Choroid plexus epithelial cell (primary cell): ENCODE measurements around the gene BSN.

Experiments
- DNase-seq: peaks from one replicate; pipeline ENCODE4 v3.0.0-alpha.2; 2010; ENCODE audit warnings: low read depth
- H3K4me3 ChIP-seq: 2 replicates; pipeline ENCODE4 v1.5.1; 2011; ENCODE audit warnings: low read depth, mild to moderate bottlenecking, control low read depth, low read length, moderate library complexity
- TF ChIP-seq, protein P1 (sequence below): conservative IDR thresholded peaks from 2 replicates; pipeline ENCODE4 v1.5.1; 2011; ENCODE audit warnings: low read depth, mild to moderate bottlenecking, control low read depth, inconsistent platforms, low read length, moderate library complexity

BSN gene

GRCh38 chr3:49706456-49707112 is 152.3 kb downstream of the BSN start:
- no peak for DNase-seq
- TF ChIP-seq, protein P1, sequence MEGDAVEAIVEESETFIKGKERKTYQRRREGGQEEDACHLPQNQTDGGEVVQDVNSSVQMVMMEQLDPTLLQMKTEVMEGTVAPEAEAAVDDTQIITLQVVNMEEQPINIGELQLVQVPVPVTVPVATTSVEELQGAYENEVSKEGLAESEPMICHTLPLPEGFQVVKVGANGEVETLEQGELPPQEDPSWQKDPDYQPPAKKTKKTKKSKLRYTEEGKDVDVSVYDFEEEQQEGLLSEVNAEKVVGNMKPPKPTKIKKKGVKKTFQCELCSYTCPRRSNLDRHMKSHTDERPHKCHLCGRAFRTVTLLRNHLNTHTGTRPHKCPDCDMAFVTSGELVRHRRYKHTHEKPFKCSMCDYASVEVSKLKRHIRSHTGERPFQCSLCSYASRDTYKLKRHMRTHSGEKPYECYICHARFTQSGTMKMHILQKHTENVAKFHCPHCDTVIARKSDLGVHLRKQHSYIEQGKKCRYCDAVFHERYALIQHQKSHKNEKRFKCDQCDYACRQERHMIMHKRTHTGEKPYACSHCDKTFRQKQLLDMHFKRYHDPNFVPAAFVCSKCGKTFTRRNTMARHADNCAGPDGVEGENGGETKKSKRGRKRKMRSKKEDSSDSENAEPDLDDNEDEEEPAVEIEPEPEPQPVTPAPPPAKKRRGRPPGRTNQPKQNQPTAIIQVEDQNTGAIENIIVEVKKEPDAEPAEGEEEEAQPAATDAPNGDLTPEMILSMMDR: no peak
- H3K4me3 ChIP-seq: no peak overlapping the region

- TF ChIP-seq, protein P1: no peak
- H3K4me3 ChIP-seq: no peak overlapping the region
- no peak for DNase-seq
These were observed 152.8 kb downstream of the BSN start for GRCh38 chr3:49707113-49707480.

DNA sequence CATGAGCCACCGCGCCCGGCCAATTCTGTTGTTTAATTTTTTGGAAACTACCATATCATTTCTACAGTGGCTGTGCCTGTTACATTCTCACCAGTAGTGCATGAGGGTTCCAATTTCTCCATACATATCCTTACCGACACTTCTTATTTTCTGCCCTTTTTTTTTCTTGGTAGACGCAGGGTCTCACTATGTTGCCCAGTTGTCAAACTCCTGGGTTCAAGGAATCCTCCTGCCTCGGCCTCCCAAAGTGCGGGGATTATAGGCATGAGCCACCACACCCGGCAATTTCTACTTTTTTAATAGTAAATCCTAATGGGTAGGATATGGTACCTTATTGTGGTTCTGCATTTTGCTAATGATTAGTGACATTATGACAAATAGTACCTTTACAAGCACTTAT is 155.6 kb downstream of the BSN start:
- no peak for DNase-seq
- H3K4me3 ChIP-seq: no peak overlapping the region
- TF ChIP-seq, protein P1: no peak

GRCh38 chr3:49711489-49711888 is 157.2 kb downstream of the BSN start:
- TF ChIP-seq, protein P1: no peak
- H3K4me3 ChIP-seq: no peak overlapping the region
- no peak for DNase-seq

DNA sequence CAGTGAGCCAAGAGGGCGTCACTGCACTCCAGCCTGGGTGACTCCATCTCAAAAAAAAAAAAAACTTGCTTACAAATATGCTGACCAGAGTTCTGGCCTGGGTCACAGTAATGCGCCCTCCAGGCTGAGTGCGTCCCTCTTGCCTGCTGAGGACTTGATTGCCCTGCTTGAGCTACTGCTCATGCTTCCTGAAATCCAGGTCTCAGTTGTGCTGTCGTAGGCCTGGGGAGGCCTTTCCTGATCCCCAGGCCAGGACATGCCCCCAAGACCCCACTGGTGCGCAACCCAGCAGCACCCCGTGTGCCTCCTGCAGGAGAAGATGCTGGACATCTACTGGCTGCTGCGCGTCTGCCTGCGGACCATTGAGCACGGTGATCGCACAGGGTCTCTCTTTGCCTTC is 157.9 kb downstream of the BSN start:
- TF ChIP-seq, protein P1: no peak
- H3K4me3 ChIP-seq: no peak overlapping the region
- DNase-seq: no peak

- TF ChIP-seq, protein P1: no peak
- H3K4me3 ChIP-seq: no peak overlapping the region
- DNase-seq: no peak
These were observed 158.5 kb downstream of the BSN start for GRCh38 chr3:49712631-49713317.
